ENCODE data around the gene ABI3. TPM values are rescaled to one million over a fixed set of nuclear protein-coding genes. Genes with fewer than 3 reads are reported as not detected.
"Not testable (repeated sequence)": the region's sequence is repeated elsewhere in the genome, so short reads cannot be mapped to it uniquely, and the experiment has no call there.

Gene ABI3, protein sequence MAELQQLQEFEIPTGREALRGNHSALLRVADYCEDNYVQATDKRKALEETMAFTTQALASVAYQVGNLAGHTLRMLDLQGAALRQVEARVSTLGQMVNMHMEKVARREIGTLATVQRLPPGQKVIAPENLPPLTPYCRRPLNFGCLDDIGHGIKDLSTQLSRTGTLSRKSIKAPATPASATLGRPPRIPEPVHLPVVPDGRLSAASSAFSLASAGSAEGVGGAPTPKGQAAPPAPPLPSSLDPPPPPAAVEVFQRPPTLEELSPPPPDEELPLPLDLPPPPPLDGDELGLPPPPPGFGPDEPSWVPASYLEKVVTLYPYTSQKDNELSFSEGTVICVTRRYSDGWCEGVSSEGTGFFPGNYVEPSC
- total RNA-seq, result 1 to 10 TPM; 2.3 to 6.7 (median 3.0) TPM

DNA sequence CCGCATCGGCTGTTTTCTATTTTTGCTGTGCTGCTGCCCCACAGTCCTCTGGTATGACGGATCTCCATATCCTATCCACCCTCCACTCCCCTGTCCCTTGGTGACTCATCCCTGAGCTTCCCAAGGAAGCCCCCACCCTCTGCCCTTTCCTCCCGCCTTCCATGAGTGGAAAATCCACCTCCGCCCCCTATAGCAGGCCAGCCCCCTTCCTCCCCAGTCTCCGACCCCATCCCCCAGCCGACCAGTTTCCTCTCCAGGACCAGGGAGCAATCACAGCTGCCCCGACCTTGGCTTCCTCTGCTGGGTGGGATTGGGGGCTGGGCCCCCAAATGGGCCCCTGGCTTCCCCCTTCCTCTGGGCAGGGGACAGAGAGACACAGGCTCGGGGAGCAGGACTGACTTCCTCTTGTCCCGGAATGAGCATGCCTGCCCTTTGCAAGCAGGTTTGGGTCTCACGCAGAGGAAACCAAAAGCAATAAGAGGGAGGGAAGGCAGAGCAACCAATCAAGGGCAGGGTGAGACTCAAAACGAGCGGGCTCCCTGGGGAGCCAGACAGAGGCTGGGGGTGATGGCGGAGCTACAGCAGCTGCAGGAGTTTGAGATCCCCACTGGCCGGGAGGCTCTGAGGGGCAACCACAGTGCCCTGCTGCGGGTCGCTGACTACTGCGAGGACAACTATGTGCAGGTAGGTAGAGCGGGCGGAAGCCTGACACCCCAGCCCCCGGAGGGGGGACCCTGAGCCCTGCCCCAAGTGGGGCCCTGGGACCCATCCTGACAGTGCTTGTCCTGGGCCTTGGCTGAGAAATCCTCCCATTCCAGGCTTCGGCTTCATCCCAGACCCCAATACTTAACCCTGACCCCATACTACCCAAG is at the start of gene ABI3, which contains the start of gene GNGT2:
Gene ABI3 (plus strand): TSS at position 550 of the 872 bp plus-strand sequence. CDS start 18 bp downstream, at position 568.
Gene GNGT2 (minus strand): TSS at position 417 of the 872 bp plus-strand sequence. CDS start 3,152 bp downstream, outside the sequence.
- WGBS, result 24% methylated on average over 13 of the region's 22 CpGs
- Histone ChIP-seq H3K27ac (peak within 1 kb of the TSS; percentile 15), H3K4me3 (peak within 1 kb of the TSS; percentile 33), H3K4me1 (peaks cover 5% of the 10 kb centered on the region), H3K27me3 (peaks cover 32% of the 10 kb centered on the region), H3K9me3 (no peaks in the 10 kb centered on the region), H3K36me3 (no peaks in the 10 kb centered on the region)
- no peak for DNase-seq (ENCODE audit: low spot score in 2 of 2)
- no peak for TF ChIP-seq POLR2A (IDR thresholded peaks at IDR 0.05)
- TF ChIP-seq, protein P1, sequence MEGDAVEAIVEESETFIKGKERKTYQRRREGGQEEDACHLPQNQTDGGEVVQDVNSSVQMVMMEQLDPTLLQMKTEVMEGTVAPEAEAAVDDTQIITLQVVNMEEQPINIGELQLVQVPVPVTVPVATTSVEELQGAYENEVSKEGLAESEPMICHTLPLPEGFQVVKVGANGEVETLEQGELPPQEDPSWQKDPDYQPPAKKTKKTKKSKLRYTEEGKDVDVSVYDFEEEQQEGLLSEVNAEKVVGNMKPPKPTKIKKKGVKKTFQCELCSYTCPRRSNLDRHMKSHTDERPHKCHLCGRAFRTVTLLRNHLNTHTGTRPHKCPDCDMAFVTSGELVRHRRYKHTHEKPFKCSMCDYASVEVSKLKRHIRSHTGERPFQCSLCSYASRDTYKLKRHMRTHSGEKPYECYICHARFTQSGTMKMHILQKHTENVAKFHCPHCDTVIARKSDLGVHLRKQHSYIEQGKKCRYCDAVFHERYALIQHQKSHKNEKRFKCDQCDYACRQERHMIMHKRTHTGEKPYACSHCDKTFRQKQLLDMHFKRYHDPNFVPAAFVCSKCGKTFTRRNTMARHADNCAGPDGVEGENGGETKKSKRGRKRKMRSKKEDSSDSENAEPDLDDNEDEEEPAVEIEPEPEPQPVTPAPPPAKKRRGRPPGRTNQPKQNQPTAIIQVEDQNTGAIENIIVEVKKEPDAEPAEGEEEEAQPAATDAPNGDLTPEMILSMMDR (IDR thresholded peaks at IDR 0.05), result no peak
- TF ChIP-seq EP300 (IDR thresholded peaks at IDR 0.05), result no peak
- TF ChIP-seq POLR2AphosphoS5 (IDR thresholded peaks at IDR 0.05), result no peak

DNA sequence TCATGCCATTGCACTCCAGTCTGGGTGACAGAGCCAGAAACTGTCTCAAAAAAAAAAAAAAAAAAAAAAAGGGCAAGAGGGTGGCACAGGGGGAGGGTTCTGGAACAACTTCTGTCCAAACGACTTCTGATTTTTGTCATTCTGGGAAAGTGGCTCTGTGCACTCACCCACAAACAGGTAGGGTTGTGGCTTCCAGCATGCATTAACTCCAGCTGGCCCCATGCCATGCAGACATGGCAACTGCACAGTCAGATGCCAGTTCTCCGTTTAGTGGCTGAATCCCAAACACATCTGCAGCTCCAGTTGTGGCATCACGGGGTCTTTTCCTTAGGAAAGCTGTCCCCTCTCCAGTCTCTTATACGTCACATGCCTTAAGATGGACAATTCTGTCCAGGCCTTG is 47.6 kb upstream of the ABI3 start:
- Histone ChIP-seq H3K9me3 (no peaks in the 10 kb centered on the region), H3K4me3 (no peak overlapping the region), H3K36me3 (no peaks in the 10 kb centered on the region), H3K4me1 (no peaks in the 10 kb centered on the region), H3K27me3 (peaks cover 44% of the 10 kb centered on the region), H3K27ac (no peak overlapping the region)
- WGBS, result 62% methylated on average over 4 of the region's 4 CpGs
- TF ChIP-seq EP300 (IDR thresholded peaks at IDR 0.05) (no peak), POLR2AphosphoS5 (IDR thresholded peaks at IDR 0.05) (no peak), POLR2A (IDR thresholded peaks at IDR 0.05) (no peak)
- TF ChIP-seq, protein P1 (IDR thresholded peaks at IDR 0.05), result no peak
- no peak for DNase-seq (ENCODE audit: low spot score in 2 of 2)

DNA sequence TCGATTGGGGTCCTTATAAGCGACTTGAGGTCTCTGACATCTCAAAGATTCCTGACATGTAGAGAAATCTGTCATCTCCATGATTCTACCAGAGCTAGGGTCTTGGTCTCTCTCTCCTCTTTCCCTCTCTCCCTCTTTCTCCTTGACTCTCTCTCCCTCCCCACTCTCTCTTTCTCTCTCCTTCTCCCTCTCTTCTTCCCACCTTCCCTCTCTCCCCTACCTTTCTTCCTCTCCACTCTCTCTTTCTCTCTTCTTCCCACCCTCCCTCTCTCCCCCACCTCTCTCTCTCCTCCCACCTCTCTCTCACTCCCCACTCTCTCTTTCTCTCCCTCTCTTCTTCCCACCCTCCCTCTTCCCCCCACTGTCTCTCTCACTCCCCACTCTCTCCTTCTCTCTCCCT is 45.4 kb upstream of the ABI3 start:
- Histone ChIP-seq H3K4me1 (no peaks in the 10 kb centered on the region), H3K27ac (no peak overlapping the region), H3K4me3 (no peak overlapping the region), H3K27me3 (peaks cover 51% of the 10 kb centered on the region), H3K9me3 (no peaks in the 10 kb centered on the region), H3K36me3 (no peaks in the 10 kb centered on the region)
- WGBS, result 88% methylated on average over 2 of the region's 2 CpGs
- DNase-seq (ENCODE audit: low spot score in 2 of 2), result no peak
- TF ChIP-seq, protein P1 (IDR thresholded peaks at IDR 0.05), result no peak
- TF ChIP-seq EP300 (IDR thresholded peaks at IDR 0.05) (no peak), POLR2A (IDR thresholded peaks at IDR 0.05) (no peak), POLR2AphosphoS5 (IDR thresholded peaks at IDR 0.05) (no peak)

DNA sequence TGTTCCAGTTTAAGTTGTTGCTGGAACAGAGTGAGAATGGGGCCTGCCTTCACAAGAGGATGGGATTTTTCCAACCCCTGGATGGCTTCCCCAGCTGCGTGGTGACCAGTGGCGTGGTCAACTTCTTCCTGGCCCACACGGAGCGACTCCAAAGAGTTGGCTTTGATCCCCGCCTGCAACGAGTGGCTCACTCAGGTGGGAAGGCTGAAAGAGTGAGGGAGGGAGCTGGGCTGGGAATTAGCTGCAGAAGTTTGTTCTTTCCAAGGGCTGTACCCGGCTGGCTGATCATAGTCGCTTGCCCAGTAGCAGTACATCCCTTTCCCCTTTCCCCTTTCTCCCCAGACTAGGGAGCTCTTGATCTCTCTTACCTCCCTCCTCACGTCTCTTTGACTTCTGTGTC is 41.8 kb upstream of the ABI3 start:
- no peaks in the 10 kb centered on the region for H3K9me3 ChIP-seq
- no peak overlapping the region for H3K4me3 ChIP-seq
- no peaks in the 10 kb centered on the region for H3K36me3 ChIP-seq
- H3K27ac ChIP-seq, result no peak overlapping the region
- peaks cover 54% of the 10 kb centered on the region for H3K27me3 ChIP-seq
- TF ChIP-seq POLR2A (IDR thresholded peaks at IDR 0.05) (no peak), EP300 (IDR thresholded peaks at IDR 0.05) (no peak)
- no peaks in the 10 kb centered on the region for H3K4me1 ChIP-seq
- 62% methylated on average over 9 of the region's 9 CpGs for WGBS
- no peak for DNase-seq (ENCODE audit: low spot score in 2 of 2)

DNA sequence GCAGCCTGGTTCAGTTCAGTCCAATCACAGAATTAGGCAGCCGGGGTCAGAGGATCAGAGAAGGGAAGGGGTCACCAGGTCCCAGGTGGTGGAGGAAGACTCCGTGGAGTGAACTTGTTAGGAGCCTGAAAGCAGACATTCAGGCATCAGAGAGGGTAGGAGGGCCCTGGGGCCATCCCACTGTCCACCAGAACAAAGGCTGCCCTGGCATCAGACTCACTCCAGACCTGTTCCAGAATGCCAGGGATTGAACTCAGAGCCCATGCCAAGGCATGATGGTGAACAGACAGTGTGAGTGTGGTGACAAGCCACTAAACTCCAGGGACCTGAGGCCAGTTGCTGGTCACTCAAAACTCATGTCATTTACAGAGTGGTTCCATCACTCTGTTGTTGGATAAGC is 40.3 kb upstream of the ABI3 start:
- TF ChIP-seq, protein P1 (IDR thresholded peaks at IDR 0.05), result no peak
- TF ChIP-seq POLR2AphosphoS5 (IDR thresholded peaks at IDR 0.05) (no peak), EP300 (IDR thresholded peaks at IDR 0.05) (no peak), POLR2A (IDR thresholded peaks at IDR 0.05) (no peak)
- Histone ChIP-seq H3K4me3 (no peak overlapping the region), H3K27me3 (peaks cover 50% of the 10 kb centered on the region), H3K27ac (no peak overlapping the region), H3K4me1 (no peaks in the 10 kb centered on the region), H3K36me3 (no peaks in the 10 kb centered on the region), H3K9me3 (no peaks in the 10 kb centered on the region)
- no peak for DNase-seq (ENCODE audit: low spot score in 2 of 2)
- WGBS, result 90% methylated on average over 2 of the region's 2 CpGs

DNA sequence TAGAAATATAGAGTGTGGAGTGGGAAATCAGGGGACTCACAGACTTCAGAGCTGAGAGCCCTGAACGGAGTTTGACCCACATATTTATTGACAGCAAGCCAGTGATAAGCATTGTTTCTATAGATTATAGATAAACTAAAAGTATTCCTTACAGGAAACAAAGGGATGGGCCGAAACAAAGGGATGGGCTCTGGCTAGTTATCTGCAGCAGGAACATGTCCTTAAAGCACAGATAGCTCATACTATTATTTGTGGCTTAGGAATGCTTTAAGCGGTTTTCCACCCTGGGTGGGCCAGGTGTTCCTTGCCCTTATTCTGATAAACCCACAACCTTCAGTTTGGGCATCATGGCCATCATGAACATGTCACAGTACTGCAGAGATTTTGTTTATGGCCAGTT is 39.8 kb upstream of the ABI3 start:
- 87% methylated on average over 3 of the region's 3 CpGs for WGBS
- not testable (repeated sequence) for DNase-seq (ENCODE audit: low spot score in 2 of 2); H3K4me3 ChIP-seq; H3K4me1 ChIP-seq; H3K9me3 ChIP-seq; H3K36me3 ChIP-seq; H3K27ac ChIP-seq
- H3K27me3 ChIP-seq, result peaks cover 49% of the 10 kb centered on the region

DNA sequence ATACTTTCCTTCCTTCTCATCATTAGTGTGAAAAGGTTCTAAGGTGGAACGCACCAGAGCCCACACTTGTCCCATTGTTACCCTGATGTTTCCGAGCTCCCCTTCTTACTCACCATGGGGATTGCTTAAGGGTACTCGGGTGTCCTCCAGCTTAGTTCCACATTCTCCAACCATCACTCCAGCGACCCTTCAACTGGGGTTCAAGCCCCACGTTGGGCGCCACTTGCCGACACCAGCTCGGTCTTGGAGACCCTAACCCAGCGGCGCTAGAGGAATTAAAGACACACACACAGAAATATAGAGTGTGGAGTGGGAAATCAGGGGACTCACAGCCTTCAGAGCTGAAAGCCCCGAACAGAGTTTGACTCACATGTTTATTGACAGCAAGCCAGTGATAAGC is 34.5 kb upstream of the ABI3 start:
- H3K4me1 ChIP-seq; H3K27me3 ChIP-seq; H3K4me3 ChIP-seq; DNase-seq (ENCODE audit: low spot score in 2 of 2); H3K27ac ChIP-seq; H3K36me3 ChIP-seq: not testable (repeated sequence)
- peaks cover 11% of the 10 kb centered on the region for H3K9me3 ChIP-seq
- WGBS, result 92% methylated on average over 11 of the region's 11 CpGs
